SKM-1 (cell line): ENCODE results near the gene PCTP.
A peak's percentile ranks its signal among the peaks of the same experiment; 100 is the strongest.

Experiments
- DNase-seq: peaks from one replicate; lab custom pipeline; 2025; ENCODE audit not compliant: unreplicated experiment; lab: John Stamatoyannopoulos, UW

The PCTP gene

GRCh38 chr17:55727275-55727674, 23.6 kb upstream of the PCTP start:
- no peak for DNase-seq

- no peak for DNase-seq
These were observed 22.9 kb upstream of the PCTP start for GRCh38 chr17:55727920-55728319.

GRCh38 chr17:55728361-55728760, 22.5 kb upstream of the PCTP start:
- DNase-seq = no peak

GRCh38 chr17:55728833-55729232, 22.0 kb upstream of the PCTP start:
- DNase-seq = no peak

- no peak for DNase-seq
These were observed 21.4 kb upstream of the PCTP start for GRCh38 chr17:55729484-55729883.

- DNase-seq = no peak
These were observed 20.5 kb upstream of the PCTP start for GRCh38 chr17:55730380-55730779.

GRCh38 chr17:55730808-55731207, 20.0 kb upstream of the PCTP start:
- DNase-seq = no peak

GRCh38 chr17:55731586-55732250, 19.1 kb upstream of the PCTP start:
- no peak for DNase-seq

GRCh38 chr17:55734128-55734781, 16.6 kb upstream of the PCTP start:
- DNase-seq = no peak

- DNase-seq = peak; percentile 80
These were observed 15.0 kb upstream of the PCTP start for GRCh38 chr17:55735731-55736405.

- no peak for DNase-seq
These were observed 12.8 kb upstream of the PCTP start for GRCh38 chr17:55737976-55738501.

GRCh38 chr17:55740511-55741355, 10.1 kb upstream of the PCTP start:
- no peak for DNase-seq

GRCh38 chr17:55741356-55741700, 9.5 kb upstream of the PCTP start:
- no peak for DNase-seq

GRCh38 chr17:55742272-55743102, 8.4 kb upstream of the PCTP start:
- DNase-seq = no peak

GRCh38 chr17:55743103-55743679, 7.7 kb upstream of the PCTP start:
- no peak for DNase-seq

GRCh38 chr17:55745258-55745657, 5.6 kb upstream of the PCTP start:
- no peak for DNase-seq

- no peak for DNase-seq
These were observed 4.4 kb upstream of the PCTP start for GRCh38 chr17:55746466-55746865.

GRCh38 chr17:55747209-55747608, 3.6 kb upstream of the PCTP start:
- DNase-seq = no peak

GRCh38 chr17:55748841-55749240, 2.0 kb upstream of the PCTP start:
- no peak for DNase-seq

- DNase-seq = no peak
These were observed 866 bp upstream of the PCTP start for GRCh38 chr17:55749985-55750384.
